Limb (tissue), 2 donors: ENCODE data around the gene SCAMP2.
A peak's percentile ranks its signal among the peaks of the same experiment; 100 is the strongest.

ENCODE experiments used
- DNase-seq, 2 donors: peaks; one replicate each; pipeline ENCODE4 v3.0.0-alpha.2; 2016; ENCODE audit errors: extremely low spot score in 2 of 2

SCAMP2 gene

DNA sequence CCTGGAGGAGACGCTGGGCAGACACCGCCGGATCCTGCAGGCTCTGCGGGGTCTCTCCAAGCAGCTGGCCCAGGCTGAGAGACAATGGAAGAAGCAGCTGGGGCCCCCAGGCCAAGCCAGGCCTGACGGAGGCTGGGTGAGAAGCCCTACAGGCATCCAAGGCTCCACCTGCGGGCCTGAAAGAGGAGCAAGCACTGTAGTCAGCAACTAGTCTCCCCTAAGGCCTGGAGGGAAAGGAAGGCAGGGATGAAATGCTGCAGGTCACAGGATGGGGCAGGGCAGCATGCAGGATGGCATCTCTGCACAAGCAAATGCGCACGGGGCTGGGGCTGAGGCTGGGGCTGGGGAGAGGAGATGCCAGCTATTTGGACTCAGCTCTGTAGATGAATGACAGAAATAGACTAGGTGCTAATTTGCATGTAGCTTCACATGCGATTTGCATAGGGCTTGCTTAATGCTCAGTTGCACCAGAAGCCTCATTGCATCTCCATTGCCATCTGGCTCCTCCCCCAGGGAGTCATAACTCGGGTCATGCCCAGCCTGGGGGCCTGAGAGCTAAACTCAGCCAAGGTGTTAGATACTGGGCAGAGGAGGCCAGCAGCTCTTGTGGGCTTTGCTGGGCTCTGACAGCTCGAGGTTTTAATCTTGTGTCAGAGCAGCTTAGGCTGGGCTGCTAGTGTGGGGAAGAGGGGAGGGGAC is 51.9 kb downstream of the SCAMP2 start:
- DNase-seq: no peak

- no peak for DNase-seq
Observed at GRCh38 chr15:74820056-74820455, 53.1 kb downstream of the SCAMP2 start.

- DNase-seq: no peak
Observed at GRCh38 chr15:74817370-74817737, 55.8 kb downstream of the SCAMP2 start.

GRCh38 chr15:74816624-74817369 is 56.4 kb downstream of the SCAMP2 start:
- no peak for DNase-seq

DNA sequence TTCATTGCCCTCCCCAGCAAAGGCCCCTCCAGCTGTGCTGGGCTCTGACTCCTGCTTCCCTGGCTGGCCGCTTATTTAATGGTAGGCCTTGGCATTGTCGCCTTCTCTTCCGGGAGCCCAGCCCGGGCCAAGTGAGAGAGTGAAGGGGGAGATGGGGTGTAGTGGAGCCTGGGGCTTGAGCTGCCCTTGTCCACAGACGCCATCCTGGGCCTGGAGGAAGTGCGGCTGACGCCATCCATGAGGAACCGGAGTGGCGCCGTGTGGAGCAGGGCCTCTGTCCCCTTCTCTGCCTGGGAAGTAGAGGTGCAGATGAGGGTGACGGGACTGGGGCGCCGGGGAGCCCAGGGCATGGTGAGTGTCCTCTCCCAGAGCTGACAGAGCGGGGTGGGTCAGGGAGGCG is 57.2 kb downstream of the SCAMP2 start:
- no peak for DNase-seq

DNA sequence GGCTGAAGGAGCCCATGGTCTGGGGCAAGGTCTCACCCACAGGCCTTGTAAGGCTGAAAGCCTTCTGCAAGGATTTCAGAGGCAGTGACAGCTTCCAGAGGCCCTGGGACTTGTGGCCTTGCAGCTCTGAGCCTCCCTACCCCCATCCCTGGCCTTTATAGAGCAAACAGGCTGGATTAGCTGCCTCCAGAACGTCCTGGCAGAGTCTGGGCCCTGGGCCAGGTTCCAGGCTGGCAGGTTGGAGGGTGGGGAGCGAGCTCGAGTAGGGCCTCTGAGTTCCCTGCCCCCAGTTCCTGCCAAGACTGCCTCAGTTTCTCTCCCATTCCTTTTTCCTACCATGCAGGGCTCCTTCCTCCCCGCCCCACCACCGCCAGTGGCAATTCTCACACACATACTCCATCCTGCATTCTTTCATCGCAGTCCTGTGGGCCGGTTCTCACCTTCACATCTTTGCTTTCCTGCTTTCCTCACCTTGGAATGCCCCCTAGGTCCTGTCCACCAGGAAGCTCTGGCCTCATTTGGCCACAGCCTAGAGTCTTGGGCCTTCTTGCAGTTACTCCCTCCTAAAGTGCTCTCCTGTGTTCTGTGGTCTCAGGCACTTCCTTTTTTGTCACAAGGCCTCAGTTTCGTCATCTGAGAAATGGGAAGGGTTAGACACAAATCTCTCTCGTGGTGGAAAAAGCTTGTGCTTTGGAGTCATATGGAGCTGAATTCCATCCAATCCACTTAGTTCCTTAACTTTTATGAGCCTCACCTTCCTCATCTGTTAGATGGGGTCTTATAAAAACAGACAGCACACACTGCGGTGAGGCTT is 57.8 kb downstream of the SCAMP2 start:
- DNase-seq: no peak

DNA sequence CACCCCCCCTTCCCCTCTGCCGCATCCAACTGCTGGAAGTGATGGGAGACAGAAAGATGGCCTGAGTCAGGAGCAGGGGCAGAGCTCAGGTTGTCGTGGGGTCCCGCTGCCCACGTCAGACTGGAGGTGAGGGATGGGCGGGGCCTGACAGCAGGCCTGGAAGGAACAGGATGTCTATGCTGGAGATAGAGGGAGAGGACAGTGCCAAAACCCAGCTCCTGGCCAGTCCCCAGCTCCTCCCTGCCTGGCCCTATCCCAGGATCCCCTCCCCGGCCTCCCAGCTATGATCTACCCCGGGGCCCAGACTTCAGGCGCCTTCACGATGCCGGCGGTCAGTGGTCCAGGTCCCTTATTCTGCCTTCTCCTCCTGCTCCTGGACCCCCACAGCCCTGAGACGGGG is 60.6 kb downstream of the SCAMP2 start, which contains the start of gene LMAN1L:
Gene LMAN1L, plus strand, starts transcription at position 303 of the 400 bp plus-strand sequence. Its CDS starts 20 bp downstream, at position 323.
- no peak for DNase-seq

DNA sequence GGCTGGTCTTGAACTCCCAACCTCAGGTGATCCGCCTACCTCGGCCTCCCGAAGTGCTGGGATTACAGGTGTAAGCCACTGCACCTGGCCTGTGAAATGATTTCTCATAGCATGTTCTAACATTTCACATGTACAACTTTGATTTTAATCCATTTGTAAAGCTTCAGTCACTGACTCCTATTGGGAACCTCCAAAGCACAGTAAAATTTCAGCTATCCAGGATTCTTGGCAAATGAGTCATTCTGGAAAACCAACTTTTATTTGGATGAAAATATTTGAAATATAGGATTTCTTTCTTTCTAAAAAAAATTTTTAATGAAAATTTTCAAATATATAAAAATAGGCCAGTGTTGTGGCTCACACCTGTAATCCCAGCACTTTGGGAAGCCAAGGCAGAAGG is 63.2 kb downstream of the SCAMP2 start:
- no peak for DNase-seq

DNA sequence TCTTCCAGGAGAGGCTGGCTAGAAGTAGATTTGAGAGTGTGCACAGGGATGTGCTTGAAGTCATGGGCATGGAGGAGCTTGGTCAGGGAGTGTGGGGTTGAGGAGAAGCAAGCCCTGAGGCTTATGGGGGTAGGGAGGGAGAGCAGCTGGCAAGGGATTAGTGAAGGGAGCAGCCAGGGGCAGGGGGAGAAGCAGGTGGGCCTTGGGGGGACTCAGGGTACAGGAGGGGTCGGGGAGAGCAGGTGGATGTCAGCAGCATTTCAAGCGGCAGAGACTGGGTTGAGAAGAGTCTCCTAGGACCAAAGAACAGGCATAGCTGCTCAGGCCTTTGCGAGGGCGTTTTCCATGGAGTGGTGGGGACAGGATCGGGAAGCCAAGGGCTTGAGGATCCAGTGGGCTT is 63.9 kb downstream of the SCAMP2 start:
- DNase-seq: no peak

GRCh38 chr15:74808840-74809229 is 64.3 kb downstream of the SCAMP2 start:
- no peak for DNase-seq

DNA sequence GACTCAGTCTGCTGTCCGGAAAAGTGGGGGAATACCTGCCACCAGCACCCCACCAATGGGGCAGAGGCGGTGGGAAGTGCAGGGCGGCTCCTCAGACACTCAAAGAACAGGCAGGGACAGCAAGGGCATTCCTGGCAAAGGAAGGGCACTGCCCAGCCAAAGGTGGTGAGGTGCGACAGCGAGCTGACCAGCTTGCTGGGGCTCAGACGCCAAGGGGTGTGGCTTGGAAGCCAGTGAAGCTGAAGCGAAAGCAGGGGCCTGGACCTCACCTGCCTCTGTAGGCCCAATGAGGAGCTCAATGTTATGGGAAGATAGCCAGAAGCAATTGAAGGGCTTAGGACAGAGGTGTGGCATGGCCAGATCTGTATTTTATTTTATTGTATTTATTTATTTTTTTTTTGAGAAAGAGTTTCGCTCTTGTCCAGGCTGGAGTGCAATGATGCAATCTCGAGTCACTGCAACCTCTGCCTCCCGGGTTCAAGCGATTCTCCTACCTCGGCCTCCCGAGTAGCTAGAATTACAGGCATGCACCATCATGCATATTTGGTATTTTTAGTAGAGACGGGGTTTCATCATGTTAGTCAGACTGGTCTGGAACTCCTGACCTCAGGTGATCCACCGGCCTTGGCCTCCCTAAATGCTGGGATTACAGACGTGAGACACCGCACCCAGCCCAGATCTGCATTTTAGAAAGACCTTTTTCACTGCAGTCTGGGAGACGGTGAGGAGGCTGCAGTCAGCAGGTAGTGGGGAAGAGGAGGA is 64.9 kb downstream of the SCAMP2 start:
- no peak for DNase-seq

DNA sequence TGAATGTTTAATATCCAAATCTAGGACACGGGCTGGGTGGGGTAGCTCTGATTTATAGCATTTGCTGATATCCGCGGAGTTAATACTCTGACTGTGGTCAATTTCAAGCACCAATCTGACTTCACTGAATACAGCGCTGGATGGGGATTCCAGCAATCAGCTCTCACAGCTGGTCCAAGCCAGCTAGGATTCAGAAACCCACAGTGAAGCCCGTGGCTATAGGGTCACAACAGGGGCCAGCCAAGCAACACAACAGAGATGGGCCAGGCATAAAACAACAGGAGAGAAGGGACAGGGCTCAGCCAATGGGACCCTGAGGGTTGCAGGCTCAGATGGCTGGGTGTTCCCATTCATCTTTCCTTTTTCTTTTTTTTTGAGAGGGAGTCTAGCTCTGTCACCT is 65.9 kb downstream of the SCAMP2 start:
- DNase-seq: no peak

DNA sequence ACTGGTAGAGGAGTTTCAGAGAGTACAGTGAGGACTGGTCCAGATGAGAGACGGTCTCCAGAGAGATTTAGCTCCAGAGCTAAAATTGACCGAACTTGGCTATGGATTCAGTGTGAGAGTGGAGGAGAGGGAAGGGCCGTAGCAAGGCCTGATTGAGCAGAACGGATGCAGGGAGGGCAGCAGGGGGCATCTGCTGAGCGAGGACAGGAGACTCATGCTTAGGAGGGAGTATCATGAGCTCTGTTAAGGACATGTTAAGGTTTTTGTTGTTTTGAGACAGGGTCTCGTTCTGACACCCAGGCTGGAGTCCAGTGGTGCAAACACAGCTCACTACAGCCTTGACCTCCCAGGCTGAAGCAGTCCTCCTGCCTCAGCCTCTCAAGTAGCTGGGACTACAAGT is 68.2 kb downstream of the SCAMP2 start:
- DNase-seq: no peak

DNA sequence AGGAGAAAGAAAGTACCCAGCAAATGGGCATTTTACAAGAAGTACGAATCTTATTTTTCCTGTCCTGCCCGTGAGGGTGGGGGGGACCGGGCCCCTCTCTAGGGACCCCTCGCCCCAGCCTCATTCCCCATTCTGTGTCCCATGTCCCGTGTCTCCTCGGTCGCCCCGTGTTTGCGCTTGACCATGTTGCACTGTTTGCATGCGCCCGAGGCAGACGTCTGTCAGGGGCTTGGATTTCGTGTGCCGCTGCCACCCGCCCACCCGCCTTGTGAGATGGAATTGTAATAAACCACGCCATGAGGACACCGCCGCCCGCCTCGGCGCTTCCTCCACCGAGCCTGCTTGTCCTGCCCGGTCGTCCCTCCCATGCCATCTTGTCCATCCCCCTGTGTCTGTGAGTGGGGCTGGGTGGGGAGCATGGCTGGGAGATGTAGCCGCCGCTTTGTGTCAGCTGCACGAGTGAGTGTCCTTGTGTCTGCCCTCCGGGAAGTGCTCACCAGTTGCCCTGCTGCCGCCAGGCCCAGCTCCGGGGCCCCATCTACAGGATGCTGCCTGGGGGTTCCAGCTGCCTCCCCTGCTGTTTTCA is 70.2 kb downstream of the SCAMP2 start:
- peak in 1 of 2 donors; percentile 22 for DNase-seq

DNA sequence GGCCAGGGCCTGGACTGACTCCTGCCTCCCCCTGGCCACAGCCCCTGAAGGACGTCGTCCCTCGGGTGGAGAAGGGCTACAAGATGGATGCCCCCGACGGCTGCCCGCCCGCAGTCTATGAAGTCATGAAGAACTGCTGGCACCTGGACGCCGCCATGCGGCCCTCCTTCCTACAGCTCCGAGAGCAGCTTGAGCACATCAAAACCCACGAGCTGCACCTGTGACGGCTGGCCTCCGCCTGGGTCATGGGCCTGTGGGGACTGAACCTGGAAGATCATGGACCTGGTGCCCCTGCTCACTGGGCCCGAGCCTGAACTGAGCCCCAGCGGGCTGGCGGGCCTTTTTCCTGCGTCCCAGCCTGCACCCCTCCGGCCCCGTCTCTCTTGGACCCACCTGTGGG is 70.9 kb downstream of the SCAMP2 start:
- peak in 1 of 2 donors; percentile 21 for DNase-seq

DNA sequence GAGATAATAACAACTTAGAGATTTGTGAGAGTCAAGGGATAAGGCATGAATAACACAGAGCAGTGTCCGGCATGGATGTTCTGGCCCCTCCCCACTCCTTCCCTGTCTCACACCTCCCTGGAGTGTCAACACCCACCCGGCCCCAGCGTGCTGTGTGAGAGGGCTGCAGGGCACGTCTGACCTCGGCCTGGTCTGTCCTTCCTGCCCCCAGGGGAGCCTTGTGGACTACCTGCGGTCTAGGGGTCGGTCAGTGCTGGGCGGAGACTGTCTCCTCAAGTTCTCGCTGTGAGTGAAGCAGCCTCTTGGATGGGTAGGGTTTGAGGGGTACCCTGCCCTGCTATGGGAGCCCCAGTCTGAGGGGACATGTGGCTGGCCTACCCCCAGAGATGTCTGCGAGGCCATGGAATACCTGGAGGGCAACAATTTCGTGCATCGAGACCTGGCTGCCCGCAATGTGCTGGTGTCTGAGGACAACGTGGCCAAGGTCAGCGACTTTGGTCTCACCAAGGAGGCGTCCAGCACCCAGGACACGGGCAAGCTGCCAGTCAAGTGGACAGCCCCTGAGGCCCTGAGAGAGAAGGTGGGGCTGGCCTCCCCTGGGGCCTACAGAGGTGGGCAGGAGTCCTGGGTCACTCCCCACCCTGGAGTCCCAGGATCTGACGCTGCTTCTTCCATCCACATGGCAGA is 71.7 kb downstream of the SCAMP2 start:
- DNase-seq: peak in 1 of 2 donors; percentile 25

GRCh38 chr15:74800559-74801094 is 72.5 kb downstream of the SCAMP2 start:
- DNase-seq: peak in 1 of 2 donors; percentile 27

- DNase-seq: peak in 1 of 2 donors; percentile 69
Observed at GRCh38 chr15:74799856-74800558, 73.2 kb downstream of the SCAMP2 start.

GRCh38 chr15:74799255-74799855 is 73.8 kb downstream of the SCAMP2 start:
- DNase-seq: peak in 1 of 2 donors; percentile 11
